Right atrium auricular region (tissue), 2 donors: ENCODE measurements around the gene CLDN5. TPM values are rescaled to one million over a fixed set of nuclear protein-coding genes. Genes with fewer than 3 reads are reported as not detected.
"Not testable (repeated sequence)": the region's sequence is repeated elsewhere in the genome, so short reads cannot be mapped to it uniquely, and the experiment has no call there.

Experiments used
- DNase-seq: peaks from one replicate; pipeline ENCODE4 v3.0.0-alpha.2; 2019; ENCODE audit warnings: low spot score
- H3K27ac ChIP-seq, 2 donors: fragments of 200-600 bp; sonication (generic); 1 replicate in 1 of 2; 2 replicates in 1 of 2; pipeline ENCODE4 v1.5.1; 2016 to 2019
- H3K27me3 ChIP-seq, 2 donors: fragments of 200-600 bp; sonication (generic); one replicate each; pipeline versions ENCODE4 v1.5.1 to v1.6.0; 2017 to 2019
- H3K36me3 ChIP-seq: fragments of 200-600 bp; sonication (generic); one replicate; pipeline ENCODE4 v1.5.1; 2016
- H3K4me1 ChIP-seq, 2 donors: fragments of 200-600 bp; sonication (generic); one replicate each; pipeline versions ENCODE4 v1.5.1 to v1.6.0; 2017 to 2019
- H3K4me3 ChIP-seq, 2 donors: fragments of 200-600 bp; sonication (generic); 1 replicate in 1 of 2; 2 replicates in 1 of 2; pipeline ENCODE4 v1.5.1; 2017 to 2019; ENCODE audit warnings: mild to moderate bottlenecking in 1 of 2, moderate library complexity in 1 of 2
- H3K9me3 ChIP-seq, 2 donors: fragments of 200-600 bp; sonication (generic); one replicate each; pipeline ENCODE4 v1.5.1; 2019
- CTCF ChIP-seq, 2 donors: fragments of 200-600 bp; sonication (generic); IDR thresholded peaks; one replicate each; pipeline ENCODE4 v1.5.1; 2019; ENCODE audit warnings: antibody characterized with exemption in 2 of 2
- total RNA-seq, 2 donors: library from RNA; depleted of rRNA; stranded (reverse); fragments of >200 nt; gene quantifications; one replicate each; pipeline ENCODE4 v1.1.0, GENCODE V29; 2016

CLDN5 gene
- total RNA-seq, 2 donors from 2014 or later: 16.7 to 44.3 TPM

GRCh38 chr22:19550382-19550781 is 26.2 kb upstream of the CLDN5 start:
- Histone ChIP-seq H3K9me3 (peaks cover 0 to 9% of the 10 kb centered on the region in 2 donors), H3K27ac (no peak overlapping the region), H3K27me3 (no peaks in the 10 kb centered on the region), H3K4me3 (no peak overlapping the region), H3K4me1 (no peaks in the 10 kb centered on the region), H3K36me3 (no peaks in the 10 kb centered on the region)
- DNase-seq: no peak
- TF ChIP-seq CTCF (IDR thresholded peaks at IDR 0.05): no peak

- DNase-seq: no peak
- no peak for TF ChIP-seq CTCF (IDR thresholded peaks at IDR 0.05)
- H3K27me3 ChIP-seq: no peaks in the 10 kb centered on the region
- H3K27ac ChIP-seq: no peak overlapping the region
- H3K9me3 ChIP-seq: peaks cover 0 to 9% of the 10 kb centered on the region in 2 donors
- H3K4me3 ChIP-seq: no peak overlapping the region
- H3K36me3 ChIP-seq: no peaks in the 10 kb centered on the region
- H3K4me1 ChIP-seq: no peaks in the 10 kb centered on the region
These were observed 25.2 kb upstream of the CLDN5 start for GRCh38 chr22:19549428-19549827.

GRCh38 chr22:19548964-19549363 is 24.8 kb upstream of the CLDN5 start:
- H3K36me3 ChIP-seq: no peaks in the 10 kb centered on the region
- no peak overlapping the region for H3K27ac ChIP-seq
- H3K4me1 ChIP-seq: no peaks in the 10 kb centered on the region
- H3K4me3 ChIP-seq: no peak overlapping the region
- no peak for DNase-seq
- H3K27me3 ChIP-seq: no peaks in the 10 kb centered on the region
- TF ChIP-seq CTCF (IDR thresholded peaks at IDR 0.05): no peak
- peaks cover 0 to 9% of the 10 kb centered on the region in 2 donors for H3K9me3 ChIP-seq

GRCh38 chr22:19548427-19548826 is 24.2 kb upstream of the CLDN5 start:
- not testable (repeated sequence) for H3K36me3 ChIP-seq, DNase-seq, H3K9me3 ChIP-seq

GRCh38 chr22:19547620-19548019 is 23.4 kb upstream of the CLDN5 start:
- Histone ChIP-seq H3K4me1 (no peaks in the 10 kb centered on the region), H3K36me3 (no peaks in the 10 kb centered on the region), H3K27ac (no peak overlapping the region), H3K27me3 (no peaks in the 10 kb centered on the region), H3K4me3 (no peak overlapping the region), H3K9me3 (no peaks in the 10 kb centered on the region)
- TF ChIP-seq CTCF (IDR thresholded peaks at IDR 0.05): no peak
- no peak for DNase-seq

More at GRCh38 chr22:19548427-19548826, 24.2 kb upstream of the CLDN5 start:
- H3K4me3 ChIP-seq, H3K27me3 ChIP-seq, H3K27ac ChIP-seq, H3K4me1 ChIP-seq: not testable (repeated sequence)

GRCh38 chr22:19546680-19547079 is 22.5 kb upstream of the CLDN5 start:
- TF ChIP-seq CTCF (IDR thresholded peaks at IDR 0.05): no peak
- DNase-seq: no peak

More at GRCh38 chr22:19546680-19547079, 22.5 kb upstream of the CLDN5 start:
- no peaks in the 10 kb centered on the region for H3K27me3 ChIP-seq
- H3K27ac ChIP-seq: no peak overlapping the region
- H3K36me3 ChIP-seq: no peaks in the 10 kb centered on the region
- no peak overlapping the region for H3K4me3 ChIP-seq
- no peaks in the 10 kb centered on the region for H3K9me3 ChIP-seq
- H3K4me1 ChIP-seq: no peaks in the 10 kb centered on the region
